ENCODE data around the gene CTU2. TPM values are rescaled to one million over a fixed set of nuclear protein-coding genes. Genes with fewer than 3 reads are reported as not detected.
A peak's percentile ranks its signal among the peaks of the same experiment; 100 is the strongest.
"Not testable (repeated sequence)": the region's sequence is repeated elsewhere in the genome, so short reads cannot be mapped to it uniquely, and the experiment has no call there.

Gene CTU2
- total RNA-seq, result 13.4 TPM
- long read RNA-seq, transcript CTU2-202 (15 exons, 1,751 nt), result major isoform, 32 of 46 reads
- long read RNA-seq, partial matches to known transcripts, result 7 of 46 reads
- long read RNA-seq, other reads (novel, unspliced or antisense), result 6 of 46 reads

- intact Hi-C loops (cut with DNase I), result no loop called here
- ATAC-seq (ENCODE audit: poor library complexity), result peak; percentile 94
- peak; percentile 96 for DNase-seq
Observed at GRCh38 chr16:88706229-88706964, at the start of gene CTU2, which contains the start of gene RNF166. Gene CTU2 (plus strand): TSS chr16:88706503. CDS start chr16:88706531, 28 bp downstream. Gene RNF166 (minus strand): TSS chr16:88706408. CDS start chr16:88706325, 83 bp downstream.

DNA sequence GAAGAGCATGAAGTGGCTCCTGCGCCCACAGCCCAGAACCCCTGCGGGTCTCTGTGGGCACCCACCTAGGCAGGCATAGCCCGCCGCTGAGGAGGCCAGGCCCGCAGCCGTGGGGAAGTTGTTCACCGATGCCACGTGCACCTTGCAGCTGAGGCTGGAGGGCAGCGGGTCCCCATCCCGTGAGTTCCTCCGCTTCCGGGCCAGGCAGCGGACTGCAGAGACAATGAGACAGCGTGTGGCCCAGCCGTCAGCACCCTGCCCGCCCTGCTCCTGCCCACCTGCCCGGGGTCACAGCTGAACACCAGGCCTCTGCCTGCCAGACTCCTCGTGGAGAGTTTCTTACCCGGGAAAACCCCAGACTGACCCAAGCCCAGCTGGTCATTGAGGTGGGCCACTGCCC, 48.9 kb upstream of the CTU2 start:
- ATAC-seq (ENCODE audit: poor library complexity) (no peak), DNase-seq (no peak)
- intact Hi-C loops (cut with DNase I), result no loop called here

- ATAC-seq (ENCODE audit: poor library complexity) (no peak), DNase-seq (no peak)
- intact Hi-C loops (cut with DNase I), result no loop called here
Observed at GRCh38 chr16:88658714-88659113, 47.6 kb upstream of the CTU2 start.

DNA sequence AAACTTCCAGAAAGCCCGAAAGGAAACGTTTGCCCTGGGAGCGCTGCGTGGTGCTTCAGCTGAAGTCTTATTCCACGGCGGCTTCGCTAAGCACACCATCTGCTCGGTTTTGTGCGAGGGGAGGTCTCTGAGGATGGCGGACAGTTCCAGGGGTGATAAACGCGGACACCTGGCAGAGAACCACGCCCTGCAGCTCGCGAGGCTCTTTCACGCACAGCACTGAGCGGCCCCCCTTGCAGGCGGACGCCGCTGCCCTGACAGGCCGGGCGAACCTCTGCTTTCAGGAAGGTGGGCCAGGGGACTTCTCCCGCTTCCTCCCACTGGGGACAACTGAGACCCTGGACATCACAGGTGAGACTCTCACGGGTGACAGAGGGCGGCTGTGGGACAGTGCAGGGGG, 47.1 kb upstream of the CTU2 start:
- DNase-seq (no peak), ATAC-seq (ENCODE audit: poor library complexity) (no peak)
- intact Hi-C loops (cut with DNase I), result no loop called here

DNA sequence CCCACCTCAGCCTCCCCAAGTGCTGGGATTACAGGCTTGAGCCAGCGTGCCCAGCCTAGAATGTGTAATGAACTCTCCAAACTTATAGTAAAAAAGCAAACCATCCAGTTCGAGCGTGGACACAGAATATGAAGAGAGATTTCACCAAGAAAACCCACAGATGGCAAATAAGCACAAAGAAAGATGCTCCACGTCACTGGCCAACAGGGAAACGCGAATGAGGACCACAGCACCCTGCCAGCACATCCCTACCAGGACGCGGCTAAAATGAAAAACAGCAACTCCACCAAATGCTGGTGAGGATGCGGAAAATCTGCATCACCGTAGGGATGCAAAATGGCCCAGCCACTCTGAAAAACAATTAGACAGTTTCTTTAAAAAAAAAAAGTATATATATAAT, 44.8 kb upstream of the CTU2 start:
- no peak for DNase-seq
- intact Hi-C loops (cut with DNase I), result no loop called here
- ATAC-seq (ENCODE audit: poor library complexity), result no peak

- intact Hi-C loops (cut with DNase I), result no loop called here
- ATAC-seq (ENCODE audit: poor library complexity) (no peak), DNase-seq (no peak)
Observed at GRCh38 chr16:88662222-88662842, 44.0 kb upstream of the CTU2 start.

- ATAC-seq (ENCODE audit: poor library complexity), result peak; percentile 99
- intact Hi-C loops (cut with DNase I), result no loop called here
Observed at GRCh38 chr16:88662843-88663606, 43.3 kb upstream of the CTU2 start, which contains the start of gene MVD. Gene MVD (minus strand): TSS chr16:88663091. CDS start chr16:88663080, 11 bp downstream.

GRCh38 chr16:88665148-88665547, 41.2 kb upstream of the CTU2 start:
- intact Hi-C loops (cut with DNase I), result no loop called here
- ATAC-seq (ENCODE audit: poor library complexity) (no peak), DNase-seq (no peak)

More at GRCh38 chr16:88662843-88663606, 43.3 kb upstream of the CTU2 start, which contains the start of gene MVD:
- peak; percentile 98 for DNase-seq

DNA sequence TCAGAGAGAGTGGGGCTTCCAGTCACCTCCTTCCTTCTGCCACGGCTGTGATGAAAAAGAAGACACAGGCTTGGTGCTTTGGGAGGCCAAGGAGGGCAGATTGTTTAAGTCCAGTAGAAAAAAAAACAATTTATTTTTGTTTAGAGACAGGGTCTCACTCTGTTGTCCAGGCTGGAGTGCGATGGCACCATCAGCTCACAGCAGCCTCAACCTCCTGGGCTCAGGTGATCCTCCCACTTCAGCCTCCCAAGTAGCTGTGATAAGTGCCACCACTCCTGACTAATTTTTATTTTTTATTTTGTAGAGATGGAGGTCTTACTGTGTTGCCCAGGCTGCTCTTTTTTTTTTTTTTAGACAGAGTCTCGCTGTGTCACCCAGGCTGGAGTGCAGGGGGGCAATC, 40.7 kb upstream of the CTU2 start:
- no peak for ATAC-seq (ENCODE audit: poor library complexity)
- intact Hi-C loops (cut with DNase I), result no loop called here
- DNase-seq, result no peak

DNA sequence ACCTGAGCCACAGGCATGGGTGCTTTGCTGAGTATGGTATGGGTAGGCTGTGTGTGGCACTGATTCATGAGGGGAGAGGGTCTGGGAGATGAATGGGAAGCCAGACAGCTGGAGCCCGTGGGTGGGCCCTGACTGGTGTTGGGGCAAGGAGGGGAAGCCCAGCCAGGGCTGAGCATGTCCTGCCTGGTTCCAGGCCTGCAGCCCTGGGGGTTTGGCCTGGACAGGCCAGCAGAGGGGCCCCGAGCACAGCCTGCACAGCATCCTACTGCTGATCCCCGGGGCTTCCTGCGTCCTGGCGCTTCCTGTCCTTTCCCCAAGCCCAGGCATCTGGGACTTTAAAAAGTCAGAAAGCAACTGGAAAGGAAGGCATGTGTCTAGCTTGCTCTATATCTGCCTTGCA, 38.8 kb upstream of the CTU2 start:
- no peak for ATAC-seq (ENCODE audit: poor library complexity)
- intact Hi-C loops (cut with DNase I), result no loop called here

GRCh38 chr16:88669493-88669892, 36.8 kb upstream of the CTU2 start:
- intact Hi-C loops (cut with DNase I); ATAC-seq (ENCODE audit: poor library complexity); DNase-seq: not testable (repeated sequence)

More for the DNA sequence above, 38.8 kb upstream of the CTU2 start:
- DNase-seq, result no peak

GRCh38 chr16:88669980-88670379, 36.3 kb upstream of the CTU2 start:
- intact Hi-C loops (cut with DNase I), result no loop called here
- ATAC-seq (ENCODE audit: poor library complexity), result no peak
- DNase-seq, result no peak

DNA sequence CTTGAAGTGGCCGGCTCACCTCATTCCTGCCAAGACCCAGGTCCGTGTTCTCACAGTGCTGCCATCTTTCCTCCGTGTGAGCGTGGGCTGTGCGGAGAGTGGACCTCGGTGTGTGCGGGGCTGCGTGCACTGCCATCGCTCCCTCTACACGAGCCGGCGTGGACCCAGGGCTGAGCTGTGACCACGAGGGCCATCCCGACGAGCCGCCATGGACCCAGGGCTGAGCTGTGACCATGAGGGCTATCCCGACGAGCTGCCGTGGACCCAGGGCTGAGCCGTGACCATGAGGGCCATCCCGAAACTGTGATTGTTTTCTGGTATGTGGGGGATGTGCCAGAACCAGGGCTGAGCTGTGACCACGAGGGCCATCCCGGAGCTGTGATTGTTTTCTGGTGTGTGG, 34.5 kb upstream of the CTU2 start:
- DNase-seq, result no peak
- ATAC-seq (ENCODE audit: poor library complexity), result peak; percentile 23
- intact Hi-C loops (cut with DNase I), result no loop called here

- intact Hi-C loops (cut with DNase I), result no loop called here
- DNase-seq (no peak), ATAC-seq (ENCODE audit: poor library complexity) (peak; percentile 45)
Observed at GRCh38 chr16:88672776-88673175, 33.5 kb upstream of the CTU2 start.

GRCh38 chr16:88673716-88674379, 32.5 kb upstream of the CTU2 start:
- intact Hi-C loops (cut with DNase I), result no loop called here
- ATAC-seq (ENCODE audit: poor library complexity), result peak; percentile 87
- DNase-seq, result peak; percentile 73

DNA sequence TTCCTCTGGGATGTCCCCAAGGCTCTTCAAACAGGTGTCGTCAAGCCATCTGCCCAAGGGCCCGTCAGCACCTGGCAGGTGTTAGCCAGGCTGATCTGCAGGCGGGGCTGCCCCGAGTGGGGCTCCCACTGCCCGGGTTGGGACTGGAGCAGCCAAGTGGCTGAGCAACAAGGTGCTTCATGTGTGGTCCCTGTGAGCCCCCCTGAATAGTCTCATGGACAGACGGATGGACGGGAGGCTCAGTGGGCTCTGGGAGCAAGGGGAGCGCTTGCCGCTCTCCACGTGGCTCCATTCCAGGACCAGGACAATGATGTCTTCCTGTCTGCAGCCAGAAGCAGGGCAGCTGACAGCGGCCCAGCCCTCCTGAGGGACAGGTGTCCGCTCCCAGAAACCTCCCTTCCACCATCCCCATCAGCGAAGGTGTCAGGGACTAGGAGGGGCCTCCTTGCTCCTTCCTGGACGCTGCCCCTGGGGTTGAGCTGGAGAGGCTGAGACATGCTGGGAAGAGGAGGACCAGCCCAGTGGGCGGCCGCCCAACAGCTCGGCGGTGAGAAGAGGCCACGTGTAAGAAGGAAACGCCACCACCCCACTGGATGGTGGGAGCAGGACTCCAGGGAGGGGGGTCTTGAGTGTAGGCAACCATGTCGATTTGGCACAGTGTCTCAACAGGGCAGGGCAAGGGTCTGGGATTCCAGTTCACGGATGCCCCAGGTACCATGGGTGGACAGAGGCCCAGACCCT, 29.6 kb upstream of the CTU2 start:
- intact Hi-C loops (cut with DNase I), result no loop called here
- DNase-seq, result no peak
- no peak for ATAC-seq (ENCODE audit: poor library complexity)

- intact Hi-C loops (cut with DNase I), result no loop called here
- ATAC-seq (ENCODE audit: poor library complexity), result no peak
- no peak for DNase-seq
Observed at GRCh38 chr16:88677721-88678120, 28.6 kb upstream of the CTU2 start.
